GM21825 (cell line): ENCODE measurements around the gene FRS3.
A peak's percentile ranks its signal among the peaks of the same experiment; 100 is the strongest.

Experiments used
- ATAC-seq: cut with Tn5 transposase; IDR thresholded peaks from one replicate; pipeline ENCODE4 v1.9.1; 2021; ENCODE audit warnings: mild to moderate bottlenecking, moderate library complexity; ENCODE audit not compliant: unreplicated experiment

FRS3 gene

GRCh38 chr6:41730531-41731436, 48.9 kb downstream of the FRS3 start:
- ATAC-seq, result no peak

- ATAC-seq, result no peak
These were observed 50.1 kb downstream of the FRS3 start for GRCh38 chr6:41729624-41730023.

DNA sequence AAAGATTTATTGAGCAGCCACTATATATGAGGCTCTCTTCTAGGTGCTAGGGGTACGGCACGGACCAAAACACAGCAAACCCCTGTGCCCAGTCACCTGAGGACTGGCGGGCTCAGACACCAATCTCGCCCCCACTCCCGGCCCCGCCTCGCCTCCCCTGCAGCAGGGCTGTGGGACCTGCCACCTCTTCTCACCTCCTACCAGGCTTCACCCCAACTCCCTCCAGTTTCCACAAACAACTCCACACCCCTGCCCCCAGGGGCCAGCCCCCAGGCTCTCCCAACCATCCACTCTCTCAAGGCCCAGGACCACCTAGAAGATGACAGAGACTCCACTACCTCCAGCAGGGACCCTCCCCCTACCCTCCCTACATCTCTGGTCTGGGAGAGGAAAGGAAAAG, 50.7 kb downstream of the FRS3 start:
- ATAC-seq, result no peak

DNA sequence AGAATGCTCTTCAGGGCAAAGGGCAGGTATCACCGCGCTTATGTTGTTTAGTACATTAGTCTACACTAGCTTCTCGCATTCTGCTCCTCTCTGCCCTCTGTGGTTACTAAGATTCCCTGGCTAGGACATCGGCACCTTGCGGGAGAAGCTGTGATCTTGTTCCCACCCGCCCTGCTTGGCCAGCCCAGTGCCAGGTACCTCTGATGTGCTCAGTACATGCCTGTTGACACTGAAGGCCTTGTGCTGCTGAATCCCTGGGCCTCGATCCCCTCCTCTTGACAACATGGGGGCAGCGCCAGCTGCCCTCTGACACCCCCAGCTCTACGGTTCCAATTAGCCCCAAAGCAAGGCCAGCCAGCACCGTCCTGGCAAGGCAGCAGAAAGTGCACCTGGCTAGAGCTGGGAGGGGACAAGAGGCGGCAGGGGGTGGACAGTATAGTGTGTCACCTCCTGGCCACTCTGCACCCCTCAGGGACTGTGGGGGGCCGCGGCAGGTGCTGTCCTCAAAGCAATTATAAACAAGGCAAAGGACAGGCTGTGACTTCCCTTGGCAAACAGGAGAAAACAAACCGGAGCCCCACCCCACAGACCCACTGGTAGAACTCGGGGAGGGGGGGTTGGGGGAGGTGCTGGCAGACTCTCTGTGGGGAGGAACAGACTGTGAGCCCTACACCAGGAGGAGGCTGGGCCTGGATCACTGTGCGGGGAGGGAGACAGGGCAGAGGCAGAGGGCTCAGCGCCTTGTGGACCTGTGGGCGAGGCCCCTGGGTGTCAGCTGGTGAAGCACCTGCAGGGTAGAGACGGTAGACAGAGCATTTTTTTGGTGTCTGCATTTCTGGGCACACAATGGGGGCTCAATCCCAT, 51.4 kb downstream of the FRS3 start:
- no peak for ATAC-seq

GRCh38 chr6:41727705-41728072, 52.0 kb downstream of the FRS3 start:
- no peak for ATAC-seq

DNA sequence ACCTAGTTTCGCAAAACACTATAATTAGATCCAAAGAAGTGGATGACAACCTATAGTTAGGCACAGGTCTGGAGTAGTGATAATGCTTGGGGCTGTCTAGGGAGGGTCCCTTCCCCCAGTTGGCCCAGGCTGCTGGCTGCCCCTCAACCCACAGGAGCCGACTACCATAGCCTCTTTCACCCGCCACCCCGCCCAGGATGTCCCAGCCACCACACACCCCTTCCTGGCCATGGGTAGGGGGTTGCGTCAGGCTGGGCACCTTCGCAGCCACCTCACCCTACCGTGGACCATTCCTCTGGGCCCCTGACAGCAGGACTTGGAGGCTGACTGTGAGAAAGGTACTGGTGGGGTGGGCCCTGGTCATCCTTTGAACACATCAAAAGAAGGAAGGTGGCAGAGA, 52.8 kb downstream of the FRS3 start:
- ATAC-seq, result no peak

- no peak for ATAC-seq
These were observed 54.9 kb downstream of the FRS3 start for GRCh38 chr6:41724586-41725501.

DNA sequence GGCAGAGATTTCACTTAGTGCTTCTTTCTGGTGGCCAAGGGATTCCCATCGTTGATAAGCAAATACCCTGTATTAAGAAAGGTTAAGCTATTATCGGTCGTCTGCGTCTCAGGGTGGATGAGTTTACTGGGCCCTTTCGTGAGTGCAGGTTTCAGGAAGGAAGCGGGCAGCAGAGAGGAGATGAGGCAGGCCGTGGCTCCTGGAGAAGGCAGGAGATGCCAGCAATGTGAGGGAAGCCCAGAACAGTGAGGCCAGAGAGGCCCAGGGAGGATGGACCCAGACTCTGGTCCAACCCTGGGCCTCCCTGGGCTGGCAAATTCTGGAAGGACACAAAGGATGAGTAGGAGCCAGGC, 55.5 kb downstream of the FRS3 start:
- ATAC-seq, result no peak

- ATAC-seq, result peak; percentile 64
These were observed 56.0 kb downstream of the FRS3 start for GRCh38 chr6:41723530-41724227.

- no peak for ATAC-seq
These were observed 56.7 kb downstream of the FRS3 start for GRCh38 chr6:41722969-41723529.

DNA sequence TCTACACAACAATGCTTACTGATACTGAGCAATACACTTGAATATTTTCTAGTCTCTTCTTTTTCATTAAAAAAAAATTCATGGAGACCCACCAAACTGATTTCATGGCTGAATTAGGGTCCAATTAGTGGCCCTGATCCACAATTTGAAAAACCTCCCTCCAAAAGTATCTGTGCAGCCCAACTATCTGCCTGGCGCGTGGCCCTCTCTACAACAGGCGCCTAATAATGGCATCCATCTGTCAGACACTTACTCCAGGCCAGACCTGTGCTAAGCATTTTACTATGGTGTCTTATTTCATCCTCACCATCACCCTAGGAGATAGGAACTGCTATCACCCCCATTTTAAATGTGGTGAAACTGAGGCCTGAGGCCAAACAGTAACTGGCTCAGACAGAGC, 58.3 kb downstream of the FRS3 start:
- no peak for ATAC-seq

GRCh38 chr6:41720783-41721182, 58.9 kb downstream of the FRS3 start:
- no peak for ATAC-seq

- peak; percentile 26 for ATAC-seq
These were observed 59.5 kb downstream of the FRS3 start for GRCh38 chr6:41720262-41720620.
